Activated T-cell treated with anti-CD3 and anti-CD28 coated beads for 1 hour (primary cell): ENCODE measurements around the gene SLC1A5.
"Not testable (repeated sequence)": the region's sequence is repeated elsewhere in the genome, so short reads cannot be mapped to it uniquely, and the experiment has no call there.

ENCODE experiments used
- DNase-seq: peaks from one replicate; pipeline ENCODE4 v3.0.0-alpha.2; 2020; ENCODE audit warnings: low read depth

SLC1A5 gene

GRCh38 chr19:46798713-46799112, 10.3 kb upstream of the SLC1A5 start:
- DNase-seq: no peak

- DNase-seq: no peak
Observed at GRCh38 chr19:46797881-46798280, 9.5 kb upstream of the SLC1A5 start.

DNA sequence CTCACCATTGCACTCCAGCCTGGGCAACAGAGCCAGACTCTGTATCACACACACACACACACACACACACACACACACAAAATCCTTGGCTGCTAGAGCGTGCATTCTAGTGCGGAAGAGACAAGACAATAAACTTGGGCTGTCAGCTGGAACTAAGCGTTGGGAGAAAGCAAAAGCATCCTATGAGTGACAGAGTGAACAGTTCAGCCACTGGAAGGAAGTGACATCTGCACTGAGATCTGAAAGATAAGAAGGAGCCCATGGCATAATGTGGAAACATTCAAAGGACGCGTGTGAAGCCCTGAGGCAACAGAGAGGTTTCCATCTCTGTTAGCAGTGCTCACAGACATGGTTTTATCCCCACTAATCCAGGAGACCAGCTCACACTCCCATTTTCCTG, 3.5 kb upstream of the SLC1A5 start:
- DNase-seq: no peak

DNA sequence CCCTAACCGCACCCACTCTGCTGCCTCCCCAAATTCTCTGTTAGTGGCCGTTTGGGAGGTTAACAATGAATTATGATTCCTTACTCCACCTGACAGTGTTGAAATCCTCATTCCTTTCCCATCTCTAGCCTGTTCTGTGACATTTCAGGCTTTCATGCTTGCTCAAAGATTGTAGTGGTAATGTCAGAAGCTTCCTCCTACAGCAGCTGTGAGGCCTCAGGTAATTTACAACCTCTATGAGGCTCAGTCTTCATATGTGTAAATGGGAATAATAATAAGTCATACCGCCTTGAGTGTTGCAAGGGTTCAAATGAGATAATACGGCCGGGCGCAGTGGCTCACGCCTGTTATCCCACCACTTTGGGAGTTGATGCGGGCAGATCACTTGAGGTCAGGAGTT, 977 bp upstream of the SLC1A5 start:
- DNase-seq: no peak

GRCh38 chr19:46788968-46789338, 559 bp upstream of the SLC1A5 start:
- DNase-seq: no peak

DNA sequence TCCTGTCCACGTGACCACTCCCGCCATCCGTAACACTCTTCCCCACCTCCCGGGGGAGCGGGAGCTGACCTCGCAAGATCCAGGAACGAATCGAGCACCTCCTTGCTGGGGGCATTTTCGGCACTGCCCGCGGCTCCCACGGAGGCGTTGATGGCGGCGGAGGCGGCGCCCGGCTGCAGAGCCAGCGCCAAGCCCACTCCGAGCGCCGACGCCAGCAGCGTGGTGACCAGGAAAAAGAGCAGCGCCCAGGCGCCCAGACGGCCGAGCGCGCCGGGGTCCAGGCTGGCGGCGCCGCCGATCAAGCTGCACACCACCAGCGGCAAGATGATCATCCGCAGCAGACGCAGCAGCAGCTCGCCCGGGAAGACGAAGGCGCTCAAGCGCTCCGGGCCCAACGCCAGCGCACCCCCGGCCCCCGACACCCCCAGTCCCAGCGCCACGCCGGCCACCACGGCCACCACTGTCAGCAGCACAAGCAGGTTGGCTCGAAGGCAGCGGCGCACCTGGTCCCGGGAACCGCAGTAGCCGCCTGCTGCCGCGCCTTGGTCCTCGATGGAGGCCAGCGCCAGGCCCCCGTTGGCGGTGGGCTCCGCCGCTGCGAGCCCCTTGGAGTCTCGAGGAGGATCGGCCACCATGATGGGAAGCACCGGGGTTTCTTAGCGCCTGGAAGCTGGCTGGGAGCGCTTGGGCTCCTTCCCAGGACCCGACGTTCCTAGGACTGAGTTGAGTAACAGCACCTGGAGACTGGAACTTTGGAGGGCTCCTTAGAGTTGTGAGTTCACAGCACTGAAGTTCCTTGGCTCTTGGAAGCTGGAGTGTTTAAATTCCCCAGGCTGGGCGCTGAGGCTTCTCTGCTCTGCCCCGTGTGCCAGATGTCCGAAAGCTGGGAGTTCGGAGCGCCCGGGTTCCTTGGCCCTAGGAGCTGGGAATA, 798 bp downstream of the SLC1A5 start:
- peak; percentile 33 for DNase-seq

GRCh38 chr19:46787040-46787330, 1.4 kb downstream of the SLC1A5 start:
- DNase-seq: no peak

DNA sequence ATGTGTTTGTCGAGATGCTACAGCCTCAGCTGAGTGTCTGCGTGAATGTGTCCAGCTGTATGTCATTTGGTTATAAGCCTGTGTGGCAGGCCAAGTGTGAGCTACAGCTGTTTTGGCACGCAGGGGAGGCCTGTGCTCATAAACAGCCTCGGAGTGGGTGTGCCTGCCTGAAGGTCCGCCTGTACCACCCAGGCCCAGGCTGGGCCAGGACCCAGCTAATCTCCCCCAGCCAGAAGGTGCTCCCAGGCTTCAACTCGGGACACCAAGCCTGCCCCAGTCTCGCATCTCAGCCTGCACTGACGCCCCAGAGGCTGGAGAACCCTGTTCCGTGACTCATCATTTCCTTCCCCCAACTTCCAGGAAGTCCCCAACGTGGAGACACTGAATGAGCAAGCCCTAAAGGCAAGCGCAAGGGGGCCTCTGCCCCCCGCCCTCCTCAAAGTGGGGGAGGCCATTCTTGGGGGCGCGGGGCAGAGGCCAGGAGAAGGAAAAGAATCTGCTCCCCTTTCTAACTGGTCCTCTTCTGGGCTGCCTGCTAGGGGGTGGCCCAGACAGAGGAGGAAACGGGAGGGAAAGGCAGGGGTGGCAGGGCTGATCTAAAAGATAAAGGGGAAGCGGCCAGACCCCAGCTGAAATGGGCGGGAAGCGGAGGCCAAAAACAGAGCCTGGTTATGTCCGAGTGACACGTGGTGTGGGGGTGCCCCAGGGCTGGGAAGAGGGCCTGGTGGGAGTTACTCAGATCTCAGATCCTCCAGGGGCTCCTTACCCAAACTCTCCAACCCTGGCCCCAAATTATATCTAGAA, 2.0 kb downstream of the SLC1A5 start:
- peak; percentile 67 for DNase-seq

DNA sequence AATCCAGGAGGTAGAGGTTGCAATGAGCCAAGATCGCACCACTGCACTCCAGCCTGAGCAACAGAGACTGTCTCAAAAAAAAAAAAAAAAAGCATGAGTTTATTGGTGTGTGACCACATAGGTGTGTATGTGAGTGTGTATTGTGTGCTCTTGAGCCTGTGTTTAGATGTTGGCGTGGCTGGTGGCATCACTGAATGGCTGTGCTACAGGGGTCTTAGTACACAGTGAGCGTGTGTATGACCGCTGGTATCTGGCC, 2.5 kb downstream of the SLC1A5 start:
- DNase-seq: no peak

GRCh38 chr19:46785054-46785979, 3.1 kb downstream of the SLC1A5 start:
- DNase-seq: no peak

DNA sequence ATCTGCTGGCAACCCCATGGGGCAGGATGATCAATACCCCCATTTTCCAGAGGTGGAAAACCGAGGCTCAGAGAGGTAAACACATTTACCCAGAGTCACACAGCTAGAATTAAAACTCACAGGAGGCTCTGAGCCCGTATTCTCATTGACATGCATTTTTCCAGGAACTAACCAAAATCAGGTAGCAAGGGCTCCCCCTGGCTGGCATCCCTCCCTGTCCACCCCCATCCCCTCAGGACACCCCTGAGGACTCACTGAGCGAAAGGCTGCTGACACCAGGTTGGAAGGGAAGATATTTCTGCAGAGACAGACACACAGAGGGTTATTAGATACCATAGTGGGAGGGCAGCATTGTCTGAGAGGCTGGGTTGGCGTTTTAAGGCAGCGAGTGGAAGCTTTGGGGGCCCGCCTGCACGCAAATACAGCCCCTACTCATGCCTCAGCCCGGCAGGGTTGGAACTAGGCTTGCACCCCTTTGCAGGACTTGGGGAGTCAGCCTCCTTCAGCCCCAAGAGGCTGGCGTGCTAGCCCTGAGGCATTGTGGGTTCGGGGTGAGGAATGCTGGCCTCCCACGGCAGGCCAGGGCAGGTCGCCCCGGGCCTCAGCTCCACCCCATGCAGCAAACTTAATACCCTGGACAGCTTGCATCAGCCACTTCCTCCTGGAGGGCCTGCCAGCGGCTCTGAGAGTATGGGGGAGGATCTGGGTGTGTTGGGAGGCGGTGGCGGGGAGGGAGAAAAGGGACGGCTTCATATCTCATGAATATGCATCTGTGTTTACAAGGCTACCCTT, 3.9 kb downstream of the SLC1A5 start:
- peak; percentile 18 for DNase-seq

DNA sequence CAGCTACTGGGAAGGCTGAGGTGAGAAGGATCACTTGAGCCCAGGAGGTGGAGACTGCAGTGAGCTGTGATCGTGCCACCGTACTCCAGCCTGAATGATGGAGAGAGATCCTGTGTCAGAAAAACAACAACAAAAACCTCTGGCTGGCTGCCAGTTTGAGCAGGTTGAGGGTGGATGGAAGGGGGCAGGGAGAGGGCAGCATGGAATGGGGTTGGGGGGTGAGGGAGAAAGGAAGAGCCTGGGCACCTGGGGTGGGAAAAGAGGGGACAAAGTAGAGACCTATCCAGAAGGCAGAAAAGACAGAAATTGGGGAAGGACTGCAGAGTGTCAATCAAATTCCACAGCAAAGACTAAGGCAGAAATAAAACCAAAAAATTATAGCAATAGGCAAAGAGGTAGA, 4.7 kb downstream of the SLC1A5 start:
- DNase-seq: no peak

- no peak for DNase-seq
Observed at GRCh38 chr19:46782355-46783019, 5.9 kb downstream of the SLC1A5 start.

- DNase-seq: not testable (repeated sequence)
Observed at GRCh38 chr19:46777956-46778645, 10.3 kb downstream of the SLC1A5 start.

DNA sequence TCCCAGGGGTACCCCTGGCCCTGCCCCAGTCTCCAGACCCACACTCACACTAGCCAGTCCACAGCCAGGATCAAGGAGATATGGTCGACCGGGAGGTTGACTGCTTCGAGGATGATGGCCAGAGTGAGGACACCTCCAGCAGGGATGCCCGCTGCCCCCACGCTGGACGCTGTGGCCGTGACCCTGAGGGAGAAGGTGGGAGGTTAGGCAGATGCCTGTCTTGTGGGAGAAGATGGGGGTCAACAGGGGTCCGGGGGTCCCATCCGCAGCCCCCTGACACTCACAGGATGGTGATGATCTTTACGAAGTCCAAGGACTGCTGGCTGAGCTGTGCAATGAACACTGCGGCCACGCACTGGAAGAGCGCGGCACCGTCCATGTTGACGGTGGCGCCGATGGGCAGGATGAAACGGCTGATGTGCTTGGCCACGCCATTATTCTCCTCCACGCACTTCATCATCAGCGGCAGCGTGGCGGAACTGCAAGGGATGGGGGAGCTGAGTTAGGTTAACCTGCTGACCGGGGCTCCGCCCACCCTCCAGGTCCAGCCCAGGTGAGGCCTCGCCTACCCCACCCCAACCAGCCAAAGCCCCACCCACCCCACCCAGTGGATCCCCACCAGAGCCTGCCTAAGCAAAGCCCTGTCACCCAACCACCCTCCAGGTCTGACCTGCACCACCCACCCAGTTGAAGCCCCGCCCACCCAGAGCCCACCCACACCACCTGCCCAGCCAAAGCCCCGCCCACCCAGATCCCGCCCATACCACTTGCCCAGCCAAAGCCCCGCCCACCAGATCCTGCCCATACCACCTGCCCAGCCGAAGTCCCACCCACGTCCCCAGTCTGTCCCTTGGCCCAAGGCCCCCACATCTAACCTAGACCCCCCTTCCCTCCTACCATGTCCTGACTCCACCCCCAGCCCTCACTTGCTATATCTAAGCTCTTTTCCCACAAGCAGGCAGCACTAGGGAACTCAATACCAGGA, 11.2 kb downstream of the SLC1A5 start:
- DNase-seq: no peak

GRCh38 chr19:46775642-46776258, 12.6 kb downstream of the SLC1A5 start:
- no peak for DNase-seq

- no peak for DNase-seq
Observed at GRCh38 chr19:46773018-46773399, 15.4 kb downstream of the SLC1A5 start.

DNA sequence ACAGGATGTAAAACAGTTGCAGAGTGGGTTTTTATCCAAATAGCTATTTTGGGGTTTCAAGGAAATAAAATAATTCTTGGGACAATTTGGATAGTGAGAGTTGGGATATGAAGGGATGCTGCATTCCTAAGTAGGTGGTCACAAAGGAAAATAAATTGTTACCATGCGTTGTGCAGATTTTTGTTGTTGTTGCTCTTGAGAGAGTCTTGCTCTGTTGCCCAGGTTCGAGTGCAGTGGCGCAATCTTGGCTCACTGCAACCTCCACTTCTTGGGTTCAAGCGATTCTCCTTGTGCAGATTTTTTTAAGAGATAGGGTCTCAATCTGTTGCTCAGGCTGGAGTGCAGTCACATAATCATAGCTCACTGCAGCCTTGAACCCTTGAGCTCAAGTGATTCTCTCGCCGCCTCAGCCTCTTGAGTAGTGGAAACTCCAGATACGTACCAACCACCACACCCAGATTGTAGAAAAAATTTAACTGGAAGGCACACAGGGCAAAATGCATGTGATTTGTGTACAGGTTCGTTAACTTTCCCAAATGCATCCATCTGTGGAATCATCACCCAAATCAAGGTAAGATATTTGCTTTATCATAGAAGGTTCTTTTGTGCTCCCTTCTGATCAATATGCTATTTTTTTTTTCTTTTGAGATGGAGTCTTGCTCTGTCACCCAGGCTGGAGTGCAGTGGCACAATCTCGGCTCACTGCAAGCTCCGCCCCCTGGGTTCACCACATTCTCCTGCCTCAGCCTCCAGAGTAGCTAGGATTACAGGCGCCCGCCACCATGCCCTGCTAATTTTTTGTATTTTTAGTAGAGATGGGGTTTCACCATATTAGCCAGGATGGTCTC, 16.0 kb downstream of the SLC1A5 start:
- DNase-seq: no peak
